GM21447 (cell line): ENCODE measurements around the gene PTPN7.

ENCODE experiments used
- ATAC-seq: cut with Tn5 transposase; IDR thresholded peaks from one replicate; pipeline ENCODE4 v1.9.1; 2021; ENCODE audit not compliant: unreplicated experiment

The PTPN7 gene

GRCh38 chr1:202110977-202111376, 49.4 kb downstream of the PTPN7 start:
- no peak for ATAC-seq

DNA sequence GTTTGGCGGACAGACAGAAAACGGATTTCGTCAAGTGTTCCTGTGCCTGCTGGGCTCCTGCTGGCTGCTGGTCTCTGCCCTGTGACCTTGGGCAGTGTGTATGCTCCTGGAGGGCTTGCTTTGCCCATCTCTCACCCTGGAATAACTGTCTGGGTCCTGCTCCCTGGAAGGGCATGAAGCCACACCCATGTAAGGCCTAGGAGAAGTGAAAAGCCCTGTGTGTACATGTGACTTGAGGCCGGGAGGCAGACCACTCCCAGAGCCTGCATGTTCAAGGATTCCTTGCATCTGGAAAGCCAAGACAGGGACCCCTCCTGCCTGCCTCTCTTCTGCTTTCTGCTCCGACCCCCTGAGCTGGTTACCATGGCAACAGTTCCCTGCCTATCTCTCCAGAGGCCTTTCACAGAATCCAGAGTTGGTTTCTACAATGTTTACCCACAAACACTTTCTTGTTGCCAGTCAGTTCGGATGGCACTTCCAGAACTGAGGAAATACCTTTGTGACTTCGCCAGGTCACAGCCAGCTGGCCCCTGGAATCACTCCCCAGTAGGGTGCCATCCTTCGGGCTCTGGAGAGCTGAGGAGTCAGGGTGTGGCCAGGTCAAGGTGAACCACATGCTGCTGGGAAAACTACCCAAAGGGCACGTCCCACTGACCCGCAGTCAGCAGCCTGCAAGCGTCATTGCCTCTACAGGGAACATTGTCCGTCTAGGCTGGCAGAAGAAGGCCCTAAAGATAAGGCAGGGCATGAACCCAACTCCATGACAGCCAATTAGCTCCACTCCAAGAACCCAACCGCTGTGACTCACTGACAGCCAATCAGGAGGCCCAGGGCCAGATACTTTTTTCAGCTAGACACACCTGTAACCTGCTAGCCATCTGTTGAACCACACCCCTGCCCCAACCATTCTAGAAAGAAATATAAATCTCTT, 52.3 kb downstream of the PTPN7 start:
- no peak for ATAC-seq

DNA sequence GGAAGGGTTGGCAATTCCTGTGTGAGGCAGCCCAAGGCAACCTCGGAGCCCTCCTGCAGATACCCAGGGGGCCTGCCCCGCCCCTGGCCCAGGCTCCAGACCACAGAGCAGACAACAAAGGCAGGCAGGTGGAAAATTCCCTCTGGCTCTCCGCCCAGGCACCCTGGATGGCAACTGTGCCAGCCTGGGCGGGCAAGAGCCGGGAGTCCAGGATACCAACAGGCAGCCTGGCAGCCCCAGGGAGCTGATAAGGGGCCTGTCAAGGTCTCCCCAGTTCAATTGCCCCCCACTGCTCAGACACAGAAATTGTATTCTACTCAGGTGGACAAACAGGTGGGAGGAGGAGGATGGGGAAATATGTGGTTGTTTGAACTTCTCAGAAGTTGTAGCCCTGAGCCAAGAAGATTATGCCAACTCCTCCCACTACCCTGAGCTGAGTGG, 53.1 kb downstream of the PTPN7 start:
- ATAC-seq: no peak

DNA sequence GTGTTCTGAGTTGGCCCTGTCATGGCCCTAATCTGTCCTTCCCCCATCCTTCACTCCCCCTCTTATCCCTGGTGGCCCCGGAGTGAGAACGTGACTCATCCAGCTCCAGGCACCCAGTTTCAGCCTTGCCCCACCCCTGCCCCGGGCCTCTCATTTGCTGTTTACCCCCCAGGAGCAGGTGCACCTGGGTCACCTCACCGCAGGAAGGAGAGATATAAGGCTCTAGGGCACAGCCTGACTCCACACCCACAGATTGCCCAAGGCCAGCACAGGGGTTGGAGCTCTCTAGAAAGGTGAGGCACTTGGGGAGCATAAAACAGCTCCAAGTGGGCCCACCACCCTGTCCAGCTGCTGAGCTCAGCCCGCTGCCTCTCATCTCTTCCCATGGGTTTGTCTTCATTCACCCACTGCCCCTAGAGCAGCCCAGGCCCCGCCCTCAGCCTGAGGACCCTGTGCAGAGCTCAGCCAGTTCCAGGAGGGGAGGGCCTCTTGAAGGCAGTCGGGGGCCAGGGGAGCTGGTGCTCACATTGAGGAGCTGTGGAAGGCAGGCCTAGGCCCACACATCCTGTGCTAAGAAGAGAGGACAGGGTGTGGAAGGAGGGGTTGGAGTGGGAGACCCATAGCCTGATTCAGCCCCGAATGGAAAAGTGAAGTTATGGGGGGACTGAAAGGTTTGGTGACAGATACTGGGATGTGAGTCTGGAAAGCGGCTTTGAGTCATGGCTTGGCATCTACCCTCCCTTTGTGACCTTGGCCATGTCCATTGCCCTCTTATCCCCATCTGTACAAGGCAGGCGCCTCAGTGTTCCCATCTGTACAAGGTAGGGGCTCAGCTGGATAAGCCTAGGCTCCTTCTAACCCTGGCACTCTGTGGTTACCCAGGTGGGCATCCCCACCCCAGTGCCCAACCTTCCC, 53.8 kb downstream of the PTPN7 start:
- no peak for ATAC-seq

DNA sequence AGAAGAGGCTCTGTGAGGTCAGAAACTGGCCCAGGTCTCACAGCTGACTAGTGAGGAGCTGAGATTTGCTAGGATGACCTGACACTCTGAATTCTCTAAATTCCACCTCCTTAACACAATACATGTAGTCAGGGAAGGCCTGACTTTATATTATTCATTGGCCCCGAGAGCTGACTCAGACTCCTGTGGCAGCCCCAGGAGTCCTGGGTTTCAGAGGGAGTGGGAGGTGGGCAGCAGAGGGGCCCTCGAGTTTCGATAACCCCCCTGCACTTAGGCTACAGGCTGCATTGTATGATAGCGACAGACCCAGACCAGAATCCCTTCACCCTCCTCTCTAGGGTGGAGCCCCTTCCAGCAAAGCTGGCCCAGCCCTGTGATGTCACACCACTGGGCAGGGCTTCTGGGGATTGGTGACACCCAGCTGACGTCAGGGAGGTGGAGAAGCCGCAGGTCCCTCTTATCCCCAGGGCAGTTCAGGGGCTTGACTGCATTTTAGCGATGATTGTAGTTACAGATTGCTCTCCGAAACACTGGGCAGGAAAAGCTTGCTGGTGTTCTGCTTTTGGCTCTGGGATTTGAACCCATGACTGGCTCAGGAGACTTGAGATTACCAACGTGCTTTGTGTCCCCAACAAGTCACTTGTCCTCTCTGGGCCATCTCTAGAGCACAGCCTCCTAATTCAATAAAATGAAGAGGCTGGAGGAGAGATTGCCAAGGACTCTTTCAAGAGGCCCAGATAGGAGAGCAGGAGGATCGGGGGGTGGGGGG, 54.6 kb downstream of the PTPN7 start:
- ATAC-seq: no peak

DNA sequence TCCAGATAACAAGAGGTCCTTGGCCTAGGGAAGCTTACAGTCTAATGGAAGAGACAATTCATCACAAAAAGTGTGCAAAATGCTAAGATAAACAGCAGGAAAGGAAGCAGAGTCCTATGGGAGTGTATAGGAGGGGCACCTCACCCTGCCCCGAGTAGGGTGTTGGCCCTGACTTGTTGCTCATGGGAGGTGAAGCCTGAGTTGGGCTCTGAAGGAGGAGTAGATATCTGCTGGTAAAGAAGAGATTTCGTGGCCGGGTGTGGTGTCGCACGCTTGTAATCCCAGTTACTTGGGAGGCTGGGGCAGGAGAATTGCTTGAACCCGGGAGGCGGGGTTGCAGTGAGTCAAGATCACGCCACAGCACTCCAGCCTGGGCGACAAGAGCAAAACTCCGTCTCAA, 56.3 kb downstream of the PTPN7 start:
- no peak for ATAC-seq

DNA sequence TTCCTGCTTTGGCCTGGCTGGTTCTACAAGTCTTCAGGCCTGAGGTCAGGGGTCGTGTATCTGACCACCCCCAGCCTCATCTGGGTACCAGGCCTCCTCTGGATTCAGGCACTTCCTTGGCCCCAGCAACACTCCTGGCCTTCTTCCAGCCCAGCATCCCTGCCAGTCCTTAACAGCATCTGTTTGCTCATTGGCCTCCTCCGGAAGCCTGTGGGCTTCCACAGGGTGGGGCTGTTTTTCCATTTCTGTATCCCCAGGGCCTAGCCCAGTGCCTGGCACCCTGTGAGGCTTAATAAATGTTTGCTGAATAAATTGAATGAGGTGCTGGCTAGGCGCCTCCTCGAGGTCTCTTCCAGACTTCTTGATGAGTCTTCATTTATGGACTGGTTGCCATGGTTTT, 59.2 kb downstream of the PTPN7 start:
- ATAC-seq: no peak
